SK-N-SH treated with all-trans-retinoic acid at 6 μM for 48 hours (cell line): Measurements from ENCODE around the gene GOLGA6A.

ENCODE experiments used
- ARNTL ChIP-seq: fragments of 450-650 bp; formaldehyde crosslinking; IDR thresholded peaks from 2 replicates; pipeline ENCODE4 v1.5.0; 2020; ENCODE audit warnings: low read depth, mild to moderate bottlenecking, moderate library complexity, borderline replicate concordance
- CREB5 ChIP-seq: fragments of 250-450 bp; sonication (Bioruptor Pico); IDR thresholded peaks from 2 replicates; pipeline ENCODE4 v1.5.1; 2020; ENCODE audit warnings: low read depth, mild to moderate bottlenecking, moderate library complexity
- CSDC2 ChIP-seq: fragments of 250-450 bp; sonication (Bioruptor Pico); IDR thresholded peaks from 2 replicates; pipeline ENCODE4 v1.5.0; 2020; ENCODE audit warnings: mild to moderate bottlenecking, moderate library complexity
- GLIS3 ChIP-seq: fragments of 250-450 bp; sonication (Bioruptor Pico); IDR thresholded peaks from 2 replicates; pipeline ENCODE4 v1.5.0; 2020; ENCODE audit warnings: mild to moderate bottlenecking, moderate library complexity
- OSR1 ChIP-seq: fragments of 250-450 bp; sonication (Bioruptor Pico); IDR thresholded peaks from 2 replicates; pipeline ENCODE4 v1.8.0; 2022; ENCODE audit warnings: moderate library complexity, mild to moderate bottlenecking, inconsistent platforms
- SNAI2 ChIP-seq: fragments of 250-450 bp; sonication (Bioruptor Pico); IDR thresholded peaks from 2 replicates; pipeline ENCODE4 v1.5.0; 2020; ENCODE audit warnings: mild to moderate bottlenecking, moderate library complexity
- ZFP3 ChIP-seq: fragments of 250-450 bp; sonication (Bioruptor Pico); IDR thresholded peaks from 2 replicates; pipeline ENCODE4 v1.5.0; 2020; ENCODE audit warnings: mild to moderate bottlenecking, moderate library complexity
- ZFP30 ChIP-seq: fragments of 450-650 bp; formaldehyde crosslinking; IDR thresholded peaks from 2 replicates; pipeline ENCODE4 v1.5.0; 2022; ENCODE audit warnings: mild to moderate bottlenecking, moderate library complexity
- ZNF70 ChIP-seq: fragments of 450-650 bp; formaldehyde crosslinking; IDR thresholded peaks from 2 replicates; pipeline ENCODE4 v1.5.0; 2020; ENCODE audit warnings: mild to moderate bottlenecking, moderate library complexity
- TF ChIP-seq, protein P1 (sequence below): fragments of 250-450 bp; sonication (Bioruptor Pico); IDR thresholded peaks from 2 replicates; pipeline ENCODE4 v1.8.0; 2021; ENCODE audit warnings: low read depth, mild to moderate bottlenecking, moderate library complexity, borderline replicate concordance

DNA sequence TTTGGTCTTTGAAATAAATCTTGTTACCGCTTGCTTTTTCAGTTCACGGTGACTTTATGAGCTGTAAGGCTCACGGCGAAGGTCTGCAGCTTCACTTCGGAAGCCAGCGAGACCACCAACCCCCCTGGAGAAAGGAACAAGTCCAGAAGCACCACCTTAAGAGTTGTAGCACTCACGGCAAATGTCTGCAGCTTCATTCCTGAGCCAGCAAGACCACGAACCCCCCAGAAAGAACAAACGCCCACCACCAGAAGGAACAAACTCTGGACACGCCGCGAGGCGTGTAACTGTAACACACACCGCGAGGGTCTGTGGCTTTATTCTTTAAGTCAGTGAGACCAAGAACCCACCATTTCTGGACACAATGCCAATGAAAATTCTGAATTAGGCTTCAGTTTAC is 28.8 kb downstream of the GOLGA6A start:
- TF ChIP-seq SNAI2 (CRISPR knock-in tag) (no peak), CREB5 (CRISPR knock-in tag) (no peak), ZNF70 (CRISPR knock-in tag) (no peak), GLIS3 (CRISPR knock-in tag) (no peak), ZFP3 (CRISPR knock-in tag) (no peak), ARNTL (CRISPR knock-in tag) (no peak), OSR1 (CRISPR knock-in tag) (no peak), ZFP30 (CRISPR knock-in tag) (no peak), CSDC2 (CRISPR knock-in tag) (no peak)
- TF ChIP-seq, protein P1, sequence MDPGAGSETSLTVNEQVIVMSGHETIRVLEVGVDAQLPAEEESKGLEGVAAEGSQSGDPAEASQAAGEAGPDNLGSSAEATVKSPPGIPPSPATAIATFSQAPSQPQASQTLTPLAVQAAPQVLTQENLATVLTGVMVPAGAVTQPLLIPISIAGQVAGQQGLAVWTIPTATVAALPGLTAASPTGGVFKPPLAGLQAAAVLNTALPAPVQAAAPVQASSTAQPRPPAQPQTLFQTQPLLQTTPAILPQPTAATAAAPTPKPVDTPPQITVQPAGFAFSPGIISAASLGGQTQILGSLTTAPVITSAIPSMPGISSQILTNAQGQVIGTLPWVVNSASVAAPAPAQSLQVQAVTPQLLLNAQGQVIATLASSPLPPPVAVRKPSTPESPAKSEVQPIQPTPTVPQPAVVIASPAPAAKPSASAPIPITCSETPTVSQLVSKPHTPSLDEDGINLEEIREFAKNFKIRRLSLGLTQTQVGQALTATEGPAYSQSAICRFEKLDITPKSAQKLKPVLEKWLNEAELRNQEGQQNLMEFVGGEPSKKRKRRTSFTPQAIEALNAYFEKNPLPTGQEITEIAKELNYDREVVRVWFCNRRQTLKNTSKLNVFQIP (CRISPR knock-in tag), result no peak
